Keratinocyte (primary cell): ENCODE results near the gene KANK2.

Source experiments
- EZH2 ChIP-seq: IDR thresholded peaks from one replicate; pipeline ENCODE4 v1.6.1; 2012; ENCODE audit warnings: inconsistent platforms, mild to moderate bottlenecking, low read length, moderate library complexity
- TF ChIP-seq, protein P1 (sequence below), 3 experiments: IDR thresholded peaks in 1 of 3; conservative IDR thresholded peaks in 1 of 3; optimal IDR thresholded peaks in 1 of 3; 2 replicates in 2 of 3; 3 replicates in 1 of 3; pipeline versions ENCODE3 to v1.5.1; 2011; ENCODE audit warnings: low read length in 3 of 3, mild to moderate bottlenecking in 3 of 3, moderate library complexity in 2 of 3, control low read depth in 1 of 3, inconsistent platforms in 1 of 3; ENCODE audit not compliant: insufficient read depth in 2 of 3; ENCODE audit errors: extremely low read depth in 1 of 3

DNA sequence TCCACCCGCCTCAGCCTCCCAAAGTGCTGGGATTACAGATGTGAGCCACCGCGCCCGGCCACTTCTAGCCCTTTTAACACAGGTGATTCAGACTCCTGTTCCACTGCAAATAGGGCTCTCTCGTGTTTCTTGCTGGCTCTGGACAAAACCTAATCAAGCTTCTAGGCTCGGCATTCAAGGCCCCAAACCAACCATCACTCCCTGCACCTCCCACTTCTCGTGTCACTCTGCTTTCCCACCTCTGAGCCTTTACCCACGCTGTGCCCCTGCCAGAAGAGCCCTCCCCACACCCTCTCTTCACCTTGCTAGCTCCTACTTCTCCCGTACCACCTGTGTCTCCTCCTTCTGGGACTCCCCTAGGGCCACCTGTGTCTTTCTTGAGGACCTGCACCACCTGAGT lies 19.8 kb downstream of the KANK2 start:
- TF ChIP-seq, protein P1, sequence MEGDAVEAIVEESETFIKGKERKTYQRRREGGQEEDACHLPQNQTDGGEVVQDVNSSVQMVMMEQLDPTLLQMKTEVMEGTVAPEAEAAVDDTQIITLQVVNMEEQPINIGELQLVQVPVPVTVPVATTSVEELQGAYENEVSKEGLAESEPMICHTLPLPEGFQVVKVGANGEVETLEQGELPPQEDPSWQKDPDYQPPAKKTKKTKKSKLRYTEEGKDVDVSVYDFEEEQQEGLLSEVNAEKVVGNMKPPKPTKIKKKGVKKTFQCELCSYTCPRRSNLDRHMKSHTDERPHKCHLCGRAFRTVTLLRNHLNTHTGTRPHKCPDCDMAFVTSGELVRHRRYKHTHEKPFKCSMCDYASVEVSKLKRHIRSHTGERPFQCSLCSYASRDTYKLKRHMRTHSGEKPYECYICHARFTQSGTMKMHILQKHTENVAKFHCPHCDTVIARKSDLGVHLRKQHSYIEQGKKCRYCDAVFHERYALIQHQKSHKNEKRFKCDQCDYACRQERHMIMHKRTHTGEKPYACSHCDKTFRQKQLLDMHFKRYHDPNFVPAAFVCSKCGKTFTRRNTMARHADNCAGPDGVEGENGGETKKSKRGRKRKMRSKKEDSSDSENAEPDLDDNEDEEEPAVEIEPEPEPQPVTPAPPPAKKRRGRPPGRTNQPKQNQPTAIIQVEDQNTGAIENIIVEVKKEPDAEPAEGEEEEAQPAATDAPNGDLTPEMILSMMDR (optimal IDR thresholded peaks at IDR 0.05 in 1 of 3, IDR thresholded peaks at IDR 0.05 in 1 of 3, conservative IDR thresholded peaks at IDR 0.05 in 1 of 3; ENCODE audit: extremely low read depth in 1 of 3, insufficient read depth in 2 of 3, low read length in 3 of 3), result no peak
- no peak for TF ChIP-seq EZH2
